ENCODE measurements around the gene LRP6. TPM values are rescaled to one million over a fixed set of nuclear protein-coding genes. Genes with fewer than 3 reads are reported as not detected.

The LRP6 gene
- total RNA-seq, 1 donor from 2014 or later = 40.9 TPM

DNA sequence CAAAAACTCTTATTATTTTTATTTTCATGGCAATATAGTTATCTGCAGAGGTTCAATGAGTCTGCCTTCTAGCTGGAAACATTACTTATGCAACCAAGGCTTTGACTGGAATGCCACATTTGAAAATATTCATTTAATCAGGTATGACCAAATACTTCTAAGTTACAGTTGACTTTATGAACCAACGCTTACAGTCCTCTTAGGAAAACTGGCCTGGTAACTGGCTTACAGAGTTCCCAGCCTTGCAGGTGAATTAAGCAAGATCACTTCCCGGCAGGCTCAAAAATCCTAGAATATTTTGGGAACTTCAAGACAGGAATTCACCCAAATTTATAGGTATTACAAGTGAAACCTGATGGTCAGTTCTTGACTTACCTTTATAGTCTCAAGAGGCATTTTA lies 12.3 kb downstream of the LRP6 start:
- Histone ChIP-seq H3K36me3 (ENCODE audit: insufficient read depth, low read length) (no peaks in the 10 kb centered on the region), H4K20me1 (ENCODE audit: insufficient read depth, low read length) (peaks cover 69% of the 10 kb centered on the region), H3K4me3 (ENCODE audit: insufficient read depth, low read depth, low read length) (no peak overlapping the region), H3K4me2 (ENCODE audit: low read length) (no peak overlapping the region), H3K9me3 (ENCODE audit: insufficient read depth, low read depth, low read length) (no peaks in the 10 kb centered on the region), H3K79me2 (ENCODE audit: insufficient read depth, low read length) (peaks cover 91% of the 10 kb centered on the region), H2AFZ (ENCODE audit: low read depth, low read length) (no peak overlapping the region), H3K27ac (ENCODE audit: low read depth, low read length) (no peak overlapping the region), H3K4me1 (ENCODE audit: insufficient read depth, low read length) (peaks cover 8% of the 10 kb centered on the region), H3K9ac (ENCODE audit: low read length) (no peak overlapping the region), H3K27me3 (ENCODE audit: insufficient read depth, low read length) (no peaks in the 10 kb centered on the region)
- Mint-ChIP-seq H3K4me1 (ENCODE audit: low read depth, unreplicated experiment) (peaks cover 13% of the 10 kb centered on the region), H3K27ac (ENCODE audit: unreplicated experiment) (peak overlapping the region; percentile 31), H3K36me3 (ENCODE audit: low read depth, unreplicated experiment) (peaks cover 5% of the 10 kb centered on the region), H3K9me3 (ENCODE audit: unreplicated experiment) (no peaks in the 10 kb centered on the region), H3K27me3 (ENCODE audit: low read depth, unreplicated experiment) (no peaks in the 10 kb centered on the region), H3K4me3 (ENCODE audit: unreplicated experiment) (no peak overlapping the region)
- TF ChIP-seq EZH2 (IDR thresholded peaks at IDR 0.05; ENCODE audit: insufficient read depth, low read length) = no peak
- TF ChIP-seq, protein P1, sequence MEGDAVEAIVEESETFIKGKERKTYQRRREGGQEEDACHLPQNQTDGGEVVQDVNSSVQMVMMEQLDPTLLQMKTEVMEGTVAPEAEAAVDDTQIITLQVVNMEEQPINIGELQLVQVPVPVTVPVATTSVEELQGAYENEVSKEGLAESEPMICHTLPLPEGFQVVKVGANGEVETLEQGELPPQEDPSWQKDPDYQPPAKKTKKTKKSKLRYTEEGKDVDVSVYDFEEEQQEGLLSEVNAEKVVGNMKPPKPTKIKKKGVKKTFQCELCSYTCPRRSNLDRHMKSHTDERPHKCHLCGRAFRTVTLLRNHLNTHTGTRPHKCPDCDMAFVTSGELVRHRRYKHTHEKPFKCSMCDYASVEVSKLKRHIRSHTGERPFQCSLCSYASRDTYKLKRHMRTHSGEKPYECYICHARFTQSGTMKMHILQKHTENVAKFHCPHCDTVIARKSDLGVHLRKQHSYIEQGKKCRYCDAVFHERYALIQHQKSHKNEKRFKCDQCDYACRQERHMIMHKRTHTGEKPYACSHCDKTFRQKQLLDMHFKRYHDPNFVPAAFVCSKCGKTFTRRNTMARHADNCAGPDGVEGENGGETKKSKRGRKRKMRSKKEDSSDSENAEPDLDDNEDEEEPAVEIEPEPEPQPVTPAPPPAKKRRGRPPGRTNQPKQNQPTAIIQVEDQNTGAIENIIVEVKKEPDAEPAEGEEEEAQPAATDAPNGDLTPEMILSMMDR (IDR thresholded peaks at IDR 0.05; ENCODE audit: insufficient read depth, low read depth, low read length) = no peak
- DNase-seq (ENCODE audit: low read depth) = no peak
- no peak for FAIRE-seq

DNA sequence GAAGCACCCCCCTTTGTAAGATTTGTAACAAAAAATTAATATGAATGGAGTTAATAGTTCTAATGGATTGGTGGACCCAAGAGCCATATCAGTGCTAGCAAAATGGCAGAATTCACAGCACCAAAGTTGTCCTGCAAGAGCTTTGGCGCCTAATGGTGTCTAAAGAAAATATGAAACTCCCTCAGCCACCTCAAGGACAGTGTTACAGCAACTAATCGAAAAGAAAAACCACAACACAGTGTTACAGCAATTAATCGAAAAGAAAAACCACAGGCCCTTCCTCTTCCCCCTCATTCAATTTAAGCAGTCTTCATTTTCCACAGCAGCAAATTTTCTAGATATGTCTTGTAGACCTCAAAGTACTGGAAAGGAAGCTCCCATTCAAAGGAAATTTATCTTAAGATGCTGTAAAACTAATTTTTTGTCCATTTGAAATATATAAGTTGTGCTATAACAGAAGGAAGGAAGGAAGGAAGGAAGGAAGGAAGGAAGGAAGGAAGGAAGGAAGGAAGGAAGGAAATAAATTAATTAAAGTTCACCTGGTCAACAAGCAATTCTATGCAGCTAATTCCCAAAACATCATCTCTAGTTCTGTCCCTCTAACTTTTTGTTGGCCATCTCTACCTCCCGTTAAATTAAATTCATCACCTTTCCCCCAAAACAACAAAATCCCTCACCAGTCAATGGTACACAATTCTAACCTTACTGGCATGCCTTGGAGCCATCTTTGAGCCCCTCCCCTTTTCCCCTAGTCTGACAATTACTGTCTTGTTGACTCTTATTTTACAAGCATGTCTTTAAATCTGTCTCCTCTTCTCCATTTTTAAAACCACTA lies 17.4 kb downstream of the LRP6 start:
- no peak overlapping the region for H3K27ac Mint-ChIP-seq (ENCODE audit: unreplicated experiment)
- H3K4me2 ChIP-seq (ENCODE audit: low read length) = no peak overlapping the region
- H3K79me2 ChIP-seq (ENCODE audit: insufficient read depth, low read length) = peaks cover 89% of the 10 kb centered on the region

More for the DNA sequence above, 17.4 kb downstream of the LRP6 start:
- Histone ChIP-seq H3K36me3 (ENCODE audit: insufficient read depth, low read length) (no peaks in the 10 kb centered on the region), H2AFZ (ENCODE audit: low read depth, low read length) (no peak overlapping the region), H3K27ac (ENCODE audit: low read depth, low read length) (no peak overlapping the region), H3K9me3 (ENCODE audit: insufficient read depth, low read depth, low read length) (no peaks in the 10 kb centered on the region), H3K4me3 (ENCODE audit: insufficient read depth, low read depth, low read length) (no peak overlapping the region), H4K20me1 (ENCODE audit: insufficient read depth, low read length) (peaks cover 62% of the 10 kb centered on the region), H3K4me1 (ENCODE audit: insufficient read depth, low read length) (no peaks in the 10 kb centered on the region), H3K9ac (ENCODE audit: low read length) (no peak overlapping the region), H3K27me3 (ENCODE audit: insufficient read depth, low read length) (no peaks in the 10 kb centered on the region)
- Mint-ChIP-seq H3K27me3 (ENCODE audit: low read depth, unreplicated experiment) (no peaks in the 10 kb centered on the region), H3K36me3 (ENCODE audit: low read depth, unreplicated experiment) (peaks cover 5% of the 10 kb centered on the region), H3K9me3 (ENCODE audit: unreplicated experiment) (no peaks in the 10 kb centered on the region), H3K4me1 (ENCODE audit: low read depth, unreplicated experiment) (peaks cover 13% of the 10 kb centered on the region), H3K4me3 (ENCODE audit: unreplicated experiment) (no peak overlapping the region)
- no peak for DNase-seq (ENCODE audit: low read depth)
- no peak for FAIRE-seq
- TF ChIP-seq, protein P1 (IDR thresholded peaks at IDR 0.05; ENCODE audit: insufficient read depth, low read depth, low read length) = no peak
- no peak for TF ChIP-seq EZH2 (IDR thresholded peaks at IDR 0.05; ENCODE audit: insufficient read depth, low read length)

Data from astrocyte (in vitro differentiated cells and primary cell).